HepG2 (cell line): ENCODE measurements around the gene TMEM87B. TPM values are rescaled to one million over a fixed set of nuclear protein-coding genes. Genes with fewer than 3 reads are reported as not detected.
A peak's percentile ranks its signal among the peaks of the same experiment; 100 is the strongest.

ENCODE experiments used
- ATAC-seq: fragments of 200-7000 bp; cut with Tn5 transposase; 3 replicates; pipeline ENCODE4 v1.9.1; 2020; ENCODE audit warnings: mild to moderate bottlenecking, moderate library complexity
- BruUV-seq: library from RNA; stranded (reverse); fragments of 400-500 nt; replicated peaks from 2 replicates; lab custom pipeline; 2021; lab: Mats Ljungman, UMichigan
- CTCF ChIA-PET: fragments of 300-600 bp; formaldehyde crosslinking; extraction: SDS; loops from one replicate; lab custom pipeline; 2021; ENCODE audit warnings: low total read pairs, inconsistent platforms, low intra/inter-chr PET ratio; lab: Yijun Ruan, JAX
- POLR2A ChIA-PET: fragments of 350-600 bp; sonication (Branson Sonifier 250); formaldehyde crosslinking; loops from one replicate; lab custom pipeline; 2020; ENCODE audit warnings: antibody characterized with exemption, inconsistent platforms; lab: Yijun Ruan, JAX
- DNase-seq: peaks from one replicate; pipeline ENCODE4 v3.0.0-alpha.2; 2015; ENCODE audit warnings: low spot score
- FAIRE-seq: peaks from 3 replicates; lab custom pipeline; 2011; peaks lifted over from hg19 to GRCh38; lab: Jason Lieb, UNC
- H2AFZ ChIP-seq: one replicate; pipeline ENCODE4 v1.6.1; 2011; ENCODE audit warnings: low read length, inconsistent platforms
- H3K27ac ChIP-seq: fragments of 300-600 bp; 3 replicates; pipeline ENCODE4 v1.8.0; 2011; ENCODE audit warnings: mixed run types, mild to moderate bottlenecking, mixed read lengths, low read length, inconsistent platforms; ENCODE audit not compliant: insufficient read depth; ENCODE audit errors: extremely low read length
- H3K27me3 ChIP-seq, 2 experiments: fragments of 200-600 bp in 1 of 2; 2 replicates in 1 of 2; 3 replicates in 1 of 2; pipeline versions ENCODE4 v1.6.0 to v1.8.0; 2011; ENCODE audit warnings: low read length in 2 of 2, mild to moderate bottlenecking in 2 of 2, moderate library complexity in 2 of 2, inconsistent platforms in 1 of 2; ENCODE audit not compliant: insufficient read depth in 2 of 2, control insufficient read depth in 1 of 2
- H3K36me3 ChIP-seq, 2 experiments: fragments of 200-600 bp in 1 of 2; replicated peaks in 1 of 2; 2 replicates in 1 of 2; 3 replicates in 1 of 2; pipeline versions ENCODE4 v1.5.1 to v1.8.0; 2011; ENCODE audit warnings: low read length in 2 of 2, inconsistent platforms in 1 of 2; ENCODE audit not compliant: insufficient read depth in 2 of 2, control insufficient read depth in 1 of 2
- H3K4me1 ChIP-seq: 2 replicates; pipeline ENCODE4 v1.5.1; 2012; ENCODE audit warnings: low read length, inconsistent platforms; ENCODE audit not compliant: insufficient read depth
- H3K4me2 ChIP-seq: 2 replicates; pipeline ENCODE4 v1.6.0; 2011; ENCODE audit warnings: low read depth, low read length, inconsistent platforms
- H3K4me3 ChIP-seq, 3 experiments: fragments of 200-600 bp in 1 of 3; sonication (generic), shearing (Covaris generic) in 1 of 3; replicated peaks in 1 of 3; 2 replicates each; pipeline ENCODE4 v1.5.1; 2011 to 2016; ENCODE audit warnings: low read length in 3 of 3, inconsistent platforms in 2 of 3, low read depth in 2 of 3, mild to moderate bottlenecking in 2 of 3, control low read depth in 1 of 3, mixed read lengths in 1 of 3; ENCODE audit not compliant: insufficient read depth in 1 of 3
- H3K79me2 ChIP-seq: one replicate; pipeline ENCODE4 v1.6.1; 2011; ENCODE audit warnings: low read length, inconsistent platforms; ENCODE audit not compliant: insufficient read depth
- H3K9ac ChIP-seq: 2 replicates; pipeline ENCODE4 v1.6.0; 2011; ENCODE audit warnings: mild to moderate bottlenecking, low read depth, low read length, inconsistent platforms; ENCODE audit not compliant: insufficient read depth
- H3K9me3 ChIP-seq: 2 replicates; pipeline ENCODE4 v1.5.1; 2012; ENCODE audit warnings: mild to moderate bottlenecking, low read length
- H4K20me1 ChIP-seq: 2 replicates; pipeline ENCODE4 v1.6.0; 2011; ENCODE audit warnings: inconsistent platforms, mild to moderate bottlenecking, low read length, moderate library complexity; ENCODE audit not compliant: insufficient read depth
- CREM ChIP-seq, 2 experiments: sonication (generic) in 1 of 2; formaldehyde crosslinking in 1 of 2; IDR thresholded peaks; 2 replicates each; pipeline versions ENCODE4 v1.4.0 to v1.6.1; 2016 to 2020; ENCODE audit warnings: antibody characterized with exemption in 1 of 2, mild to moderate bottlenecking in 1 of 2, missing genetic modification reagents in 1 of 2
- LCORL ChIP-seq, 2 experiments: fragments of 450-650 bp in 1 of 2; sonication (generic) in 1 of 2; formaldehyde crosslinking in 1 of 2; IDR thresholded peaks; 2 replicates each; pipeline versions ENCODE4 v1.5.0 to v1.6.1; 2017 to 2020; ENCODE audit warnings: antibody characterized with exemption in 1 of 2, missing genetic modification reagents in 1 of 2
- RAD51 ChIP-seq: fragments of 450-650 bp; IDR thresholded peaks from 2 replicates; pipeline ENCODE4 v1.6.1; 2016; ENCODE audit warnings: borderline replicate concordance
- ZMYM3 ChIP-seq: sonication (generic); formaldehyde crosslinking; IDR thresholded peaks from 2 replicates; pipeline ENCODE4 v1.5.1; 2020; ENCODE audit warnings: mild to moderate bottlenecking, missing genetic modification reagents
- ZNF460 ChIP-seq: sonication (generic); formaldehyde crosslinking; IDR thresholded peaks from 2 replicates; pipeline ENCODE4 v1.5.1; 2020; ENCODE audit warnings: missing genetic modification reagents, mild to moderate bottlenecking, borderline replicate concordance
- ZNF564 ChIP-seq: sonication (generic); formaldehyde crosslinking; IDR thresholded peaks from 2 replicates; pipeline ENCODE4 v1.8.1; 2023; ENCODE audit warnings: mild to moderate bottlenecking, missing genetic modification reagents
- ZNF883 ChIP-seq: sonication (generic); formaldehyde crosslinking; IDR thresholded peaks from 2 replicates; pipeline ENCODE4 v1.5.1; 2020; ENCODE audit warnings: mild to moderate bottlenecking, missing genetic modification reagents; ENCODE audit errors: not compliant biosample characterization
- WGBS: methylation state at CpG from one replicate; pipeline ENCODE4 v1.1.6; 2017; ENCODE audit warnings: low lambda C conversion rate; 5-methylcytosine and 5-hydroxymethylcytosine counted together
- in situ Hi-C: cut with HindIII; loops from 2 replicates; pipeline ENCODE4 v1.10.0; 2017; ENCODE audit warnings: low pct_unique_long_range_greater_than_20kb; ENCODE audit not compliant: extremely low pct_ligation_motif_present
- intact Hi-C: fragments of 100-400 bp; cut with micrococcal nuclease; formaldehyde crosslinking; loops from one replicate; pipeline ENCODE4 v1.10.0; 2022; ENCODE audit not compliant: unreplicated experiment
- polyA plus RNA-seq, 8 experiments: library from polyadenylated mRNA; depleted of rRNA in 3 of 8; stranded (reverse) in 7 of 8; unstranded in 1 of 8; fragments of >200 nt; fragmentation: Illumina TruSeq in 4 of 8; extraction: Trizol in 4 of 8; gene quantifications; 2 replicates each; pipeline versions ENCODE4 v1.2.1 to v1.2.3, GENCODE V29; 2011 to 2016; ENCODE audit warnings: low read depth in 4 of 8, missing spikeins in 1 of 8, mixed read lengths in 1 of 8; ENCODE audit not compliant: insufficient read depth in 1 of 8
- total RNA-seq, 5 experiments: library from RNA; depleted of rRNA; stranded (reverse); fragments of >200 nt; fragmentation: Illumina TruSeq; extraction: Trizol; gene quantifications; 2 replicates each; pipeline ENCODE4 v1.2.3, GENCODE V29; 2016; ENCODE audit warnings: low read depth in 1 of 5
- TF ChIP-seq, protein P1 (sequence below): sonication (generic); formaldehyde crosslinking; IDR thresholded peaks from 2 replicates; pipeline ENCODE4 v1.4.0; 2020; ENCODE audit warnings: mild to moderate bottlenecking, missing genetic modification reagents

TMEM87B gene
- total and polyA plus RNA-seq, 2 of the 13 experiments (the other 11 are each of a cell fraction or from before 2014, with no cell fraction given): 15.1 to 16.2 TPM

DNA sequence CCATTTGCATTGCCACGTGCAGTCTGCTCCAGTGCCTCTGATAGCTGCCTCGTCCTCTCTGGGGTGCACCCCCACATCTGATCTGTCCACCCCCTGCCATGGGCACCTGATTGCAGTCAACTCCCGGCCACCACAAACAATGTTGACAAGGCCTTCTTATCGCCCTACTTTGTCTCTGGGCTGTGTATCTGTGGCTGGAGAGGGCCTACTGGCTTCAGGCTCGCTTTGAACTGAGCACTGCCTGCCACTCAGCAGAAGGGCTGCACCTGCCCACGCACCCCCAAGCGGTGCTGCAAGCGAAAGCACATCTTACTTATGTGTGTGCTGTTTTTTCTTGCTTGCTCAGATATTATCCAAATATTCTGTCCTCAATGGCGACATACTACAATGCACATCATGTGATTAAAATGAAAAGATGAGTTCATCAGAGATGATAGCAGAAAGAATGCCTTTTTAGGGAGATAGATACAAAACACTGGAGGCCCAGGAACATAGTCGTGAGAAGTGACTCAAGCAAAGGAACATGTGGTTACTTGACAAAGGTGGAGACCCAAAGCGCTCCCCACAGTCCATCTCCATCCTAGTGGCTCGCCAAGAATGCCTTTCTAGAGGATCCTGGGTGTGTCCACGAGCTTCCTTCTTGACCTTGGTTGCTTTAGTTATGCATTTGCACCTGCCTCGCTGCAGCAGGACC, 111.9 kb downstream of the TMEM87B start:
- ATAC-seq (peak; percentile 19; the same call in 2 of the 3 replicates), DNase-seq (no peak), FAIRE-seq (no peak)
- Histone ChIP-seq H3K4me2 (no peak overlapping the region), H3K27me3 (no peaks in the 10 kb centered on the region; a peak in 1 of 5 replicates), H3K79me2 (no peaks in the 10 kb centered on the region), H3K9ac (no peak overlapping the region), H4K20me1 (no peaks in the 10 kb centered on the region), H3K36me3 (no peaks in the 10 kb centered on the region), H3K9me3 (no peaks in the 10 kb centered on the region), H3K4me3 (no peak overlapping the region), H3K27ac (no peak overlapping the region), H2AFZ (no peak overlapping the region), H3K4me1 (peaks cover 49% of the 10 kb centered on the region)
- BruUV-seq: no TSS peak
- POLR2A ChIA-PET: no interaction called here
- TF ChIP-seq, protein P1, sequence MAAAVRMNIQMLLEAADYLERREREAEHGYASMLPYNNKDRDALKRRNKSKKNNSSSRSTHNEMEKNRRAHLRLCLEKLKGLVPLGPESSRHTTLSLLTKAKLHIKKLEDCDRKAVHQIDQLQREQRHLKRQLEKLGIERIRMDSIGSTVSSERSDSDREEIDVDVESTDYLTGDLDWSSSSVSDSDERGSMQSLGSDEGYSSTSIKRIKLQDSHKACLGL (CRISPR knock-in tag): no peak
- TF ChIP-seq ZNF564 (CRISPR knock-in tag): no peak
- TF ChIP-seq CREM (IDR thresholded peaks at IDR 0.05): no peak
- TF ChIP-seq CREM (CRISPR knock-in tag; IDR thresholded peaks at IDR 0.05): no peak
- TF ChIP-seq LCORL (IDR thresholded peaks at IDR 0.05): no peak
- TF ChIP-seq LCORL (CRISPR knock-in tag; IDR thresholded peaks at IDR 0.05): no peak
- no peak for TF ChIP-seq ZMYM3 (CRISPR knock-in tag)
- no peak for TF ChIP-seq RAD51
- no peak for TF ChIP-seq ZNF460 (CRISPR knock-in tag)
- peak; percentile 27 for TF ChIP-seq ZNF883 (CRISPR knock-in tag)
- intact Hi-C loops: no loop called here
- 65% methylated on average over 14 of the region's 14 CpGs for WGBS
- CTCF ChIA-PET: no interaction called here
- in situ Hi-C loops: no loop called here
